Germinal center (tissue), 1 donor: Measurements from ENCODE around the gene SMIM3.

Experiments
- DNase-seq: peaks from one replicate; pipeline ENCODE4 v3.0.0; 2012; ENCODE audit warnings: mixed read lengths, low spot score

Gene SMIM3

GRCh38 chr5:150765011-150765798 lies 13.4 kb upstream of the SMIM3 start:
- no peak for DNase-seq

- no peak for DNase-seq
Observed at GRCh38 chr5:150765799-150766169, 12.8 kb upstream of the SMIM3 start.

GRCh38 chr5:150766251-150766650 lies 12.3 kb upstream of the SMIM3 start:
- no peak for DNase-seq

GRCh38 chr5:150771034-150771795 lies 7.3 kb upstream of the SMIM3 start:
- DNase-seq = no peak

GRCh38 chr5:150774145-150774544 lies 4.4 kb upstream of the SMIM3 start:
- DNase-seq = no peak

GRCh38 chr5:150777685-150778084 lies 872 bp upstream of the SMIM3 start:
- no peak for DNase-seq

GRCh38 chr5:150778088-150778516 lies 455 bp upstream of the SMIM3 start:
- DNase-seq = no peak

GRCh38 chr5:150779397-150780186 lies 1.0 kb downstream of the SMIM3 start:
- DNase-seq = no peak

- peak; percentile 26 for DNase-seq
Observed at GRCh38 chr5:150780187-150780692, 1.7 kb downstream of the SMIM3 start.

- no peak for DNase-seq
Observed at GRCh38 chr5:150780816-150781221, 2.3 kb downstream of the SMIM3 start.

- DNase-seq = no peak
Observed at GRCh38 chr5:150781706-150782614, 3.4 kb downstream of the SMIM3 start.

GRCh38 chr5:150782850-150783249 lies 4.3 kb downstream of the SMIM3 start:
- no peak for DNase-seq

- DNase-seq = no peak
Observed at GRCh38 chr5:150783422-150783928, 4.9 kb downstream of the SMIM3 start.

- no peak for DNase-seq
Observed at GRCh38 chr5:150785950-150786349, 7.4 kb downstream of the SMIM3 start.

GRCh38 chr5:150786876-150787275 lies 8.3 kb downstream of the SMIM3 start:
- DNase-seq = no peak

- no peak for DNase-seq
Observed at GRCh38 chr5:150787656-150788055, 9.1 kb downstream of the SMIM3 start.

- no peak for DNase-seq
Observed at GRCh38 chr5:150788977-150789376, 10.4 kb downstream of the SMIM3 start.

GRCh38 chr5:150789450-150789849 lies 10.9 kb downstream of the SMIM3 start:
- no peak for DNase-seq

GRCh38 chr5:150789943-150790611 lies 11.5 kb downstream of the SMIM3 start:
- DNase-seq = no peak

GRCh38 chr5:150791536-150791935 lies 13.0 kb downstream of the SMIM3 start:
- no peak for DNase-seq
